GM18517 (cell line): ENCODE results near the gene CACNA2D3.

ENCODE experiments used
- ATAC-seq: cut with Tn5 transposase; IDR thresholded peaks from one replicate; pipeline ENCODE4 v1.9.1; 2021; ENCODE audit warnings: mild to moderate bottlenecking, moderate library complexity; ENCODE audit not compliant: unreplicated experiment

Gene CACNA2D3

DNA sequence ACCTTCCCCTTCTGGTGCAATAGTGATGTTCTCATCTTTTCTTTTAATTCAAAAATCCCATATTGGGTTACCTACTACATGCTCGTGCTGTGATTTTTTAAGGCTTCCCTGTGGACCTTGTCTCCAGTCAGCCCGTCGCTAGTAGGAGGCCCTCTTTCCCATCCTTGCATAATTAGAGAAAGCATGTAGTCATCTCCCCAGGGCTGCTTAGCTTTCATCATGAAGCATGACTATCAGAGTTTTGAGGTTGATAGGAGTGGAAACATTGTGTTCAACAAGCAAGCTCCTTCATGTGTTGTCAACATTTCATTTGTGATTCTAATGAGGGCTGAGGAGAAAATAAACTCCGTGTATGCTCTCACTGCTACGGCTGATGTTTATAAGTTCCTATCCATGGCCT, 814.2 kb downstream of the CACNA2D3 start:
- no peak for ATAC-seq

DNA sequence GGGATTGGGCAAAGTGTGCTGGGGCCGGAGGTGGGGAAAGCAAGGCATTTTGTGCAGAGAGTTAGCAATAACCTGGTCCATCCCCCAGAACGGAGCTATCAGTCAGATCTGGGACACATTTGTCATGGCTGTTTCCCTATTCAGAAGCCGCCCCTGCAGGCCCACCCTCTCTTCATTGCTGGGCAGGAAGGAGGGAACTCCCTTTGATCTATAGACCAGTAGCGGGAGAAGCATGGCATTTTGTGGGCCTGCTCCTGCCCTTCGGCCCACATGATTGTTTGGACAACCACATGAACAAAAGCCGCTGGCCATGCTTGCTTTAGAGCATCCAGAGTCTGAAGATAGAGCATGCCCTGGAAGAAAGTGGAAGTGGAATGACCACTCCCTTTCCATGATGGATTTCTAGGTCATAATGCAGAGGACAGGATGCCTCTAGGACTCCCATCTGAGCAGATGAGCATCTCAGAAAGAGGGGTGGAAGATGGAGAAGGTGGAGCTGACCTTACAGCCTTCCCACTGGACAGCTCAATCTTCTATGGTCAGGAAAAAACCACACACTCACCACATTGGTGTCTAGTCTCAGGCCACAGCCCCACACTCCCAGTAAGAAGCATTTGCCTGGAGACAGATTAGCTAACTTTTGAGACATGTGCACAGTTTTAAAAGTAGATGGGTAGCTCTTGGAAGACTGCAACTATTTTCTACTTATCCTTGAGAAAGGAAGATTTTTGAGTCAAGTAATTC, 817.4 kb downstream of the CACNA2D3 start:
- no peak for ATAC-seq

DNA sequence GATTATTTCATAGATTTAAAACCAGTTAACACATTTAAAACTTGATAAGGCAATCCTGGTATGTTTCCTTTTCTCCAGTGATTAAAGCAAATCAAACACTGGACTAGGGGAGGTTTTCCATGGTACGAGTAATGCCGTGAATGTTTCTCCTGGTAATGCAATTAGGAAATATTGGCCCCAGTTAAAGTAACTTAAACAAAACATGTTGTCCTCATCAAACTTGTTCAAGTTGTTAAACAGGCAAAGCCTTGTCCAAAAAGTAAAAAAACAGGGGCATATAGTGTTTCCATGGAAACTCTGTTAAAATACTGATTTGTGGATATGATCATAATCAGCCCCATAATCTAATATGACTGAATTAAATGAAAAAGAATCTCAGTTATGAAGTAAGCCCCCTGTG, 818.6 kb downstream of the CACNA2D3 start:
- ATAC-seq, result no peak

DNA sequence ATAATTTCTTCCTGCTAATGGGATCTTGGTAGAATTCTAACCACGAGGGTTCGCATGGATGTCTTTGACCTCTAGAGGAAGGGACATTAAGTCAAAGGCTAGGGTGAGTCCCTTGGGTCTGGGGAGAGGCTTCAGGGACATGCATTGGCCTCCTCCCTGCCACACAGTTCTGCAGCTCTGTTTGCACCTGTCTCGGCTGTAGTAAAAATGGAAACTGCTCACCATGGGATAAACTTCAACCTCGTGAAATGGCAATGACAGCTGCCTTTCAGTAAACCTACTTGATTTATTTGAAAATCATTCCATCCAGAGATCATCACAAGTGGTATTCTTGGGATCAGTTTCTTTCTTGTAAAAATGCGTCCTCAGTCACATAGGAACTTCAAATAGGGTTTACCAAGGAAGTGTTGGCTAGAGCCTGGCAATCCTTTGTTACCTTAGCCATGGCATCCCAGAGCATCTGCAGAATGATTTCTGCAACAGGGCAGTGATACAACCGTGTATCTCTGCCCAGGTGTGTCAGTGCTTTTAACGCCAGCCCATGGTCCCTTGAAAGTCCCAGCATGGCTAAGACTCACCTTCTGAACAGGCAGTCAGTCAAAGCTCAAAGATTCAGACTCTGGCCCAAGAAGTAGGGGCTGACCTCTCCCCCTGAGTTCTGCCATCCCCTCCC, 819.5 kb downstream of the CACNA2D3 start:
- ATAC-seq, result no peak

DNA sequence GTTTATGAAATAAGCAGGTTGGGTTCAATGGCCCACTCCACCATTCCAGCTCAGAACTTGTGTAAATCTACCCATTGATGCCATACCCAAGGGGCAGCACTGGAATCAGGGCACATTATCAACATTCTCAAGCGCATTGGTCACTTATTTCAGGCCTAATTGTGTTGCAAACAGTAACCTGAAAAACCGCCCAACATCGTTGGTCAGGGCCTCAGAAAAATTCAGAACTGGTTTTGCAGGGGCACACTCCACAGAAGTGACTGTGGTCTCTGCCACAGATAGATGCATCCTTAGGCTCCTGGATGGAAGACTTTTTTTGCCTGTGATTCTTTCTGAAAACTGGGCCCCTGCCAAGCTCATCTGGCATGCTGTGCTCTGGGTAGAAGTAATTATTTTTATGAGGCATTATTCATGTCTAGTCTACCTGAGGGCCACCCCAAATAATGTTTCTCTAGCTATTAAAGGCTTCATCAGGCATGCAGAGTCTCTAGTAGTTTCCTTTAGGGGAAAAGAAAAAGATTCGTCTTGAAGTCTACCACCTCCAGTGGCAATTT, 827.2 kb downstream of the CACNA2D3 start:
- ATAC-seq, result no peak

DNA sequence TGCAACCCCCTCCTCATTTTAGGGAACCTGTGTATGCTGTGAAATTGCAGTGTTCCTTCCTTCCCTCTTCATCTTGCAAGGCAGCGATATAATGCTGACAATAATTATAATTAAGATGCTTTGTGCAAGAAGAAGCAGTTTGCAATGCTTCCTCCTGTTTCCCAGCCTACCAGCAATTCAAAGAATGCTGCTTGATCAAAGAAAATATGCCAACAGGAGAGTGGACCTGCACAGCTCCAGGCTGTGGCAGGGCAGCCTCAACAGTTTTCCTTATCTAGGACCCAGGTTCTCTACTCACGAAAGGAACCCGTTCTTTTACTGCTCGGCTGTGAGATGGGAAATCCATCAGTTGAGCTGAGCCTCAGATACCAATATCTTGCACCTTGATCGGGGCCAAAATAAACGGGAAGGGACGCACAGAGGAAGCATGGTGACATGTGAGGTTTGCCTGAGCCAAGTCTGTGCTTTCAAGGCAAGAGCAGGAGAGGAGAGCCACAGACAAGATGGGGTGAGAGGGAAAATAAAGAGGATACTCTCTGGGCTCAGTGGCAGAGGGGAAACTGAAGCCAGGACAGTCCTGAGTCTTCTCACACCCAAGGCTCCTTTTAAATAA, 828.1 kb downstream of the CACNA2D3 start:
- no peak for ATAC-seq

DNA sequence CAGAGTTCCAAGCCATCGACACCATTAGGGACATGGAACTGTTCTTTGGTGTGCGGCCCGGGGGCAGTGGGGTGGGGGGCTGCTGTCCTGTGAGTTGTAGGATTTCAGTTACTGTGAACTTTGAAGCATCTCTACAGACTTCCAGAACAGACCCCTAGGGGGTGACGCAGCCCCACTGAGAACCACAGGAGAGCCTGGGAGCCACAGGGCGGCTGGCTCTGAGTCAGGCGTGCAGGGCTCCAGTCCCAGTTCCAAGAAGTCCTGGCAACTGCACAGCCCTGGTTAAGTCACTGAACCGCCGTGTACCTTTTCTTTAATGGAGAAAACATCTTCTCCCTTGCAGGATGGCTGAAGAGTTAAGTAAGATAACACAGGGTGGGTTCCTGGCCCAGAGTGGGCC, 829.1 kb downstream of the CACNA2D3 start:
- ATAC-seq, result no peak

DNA sequence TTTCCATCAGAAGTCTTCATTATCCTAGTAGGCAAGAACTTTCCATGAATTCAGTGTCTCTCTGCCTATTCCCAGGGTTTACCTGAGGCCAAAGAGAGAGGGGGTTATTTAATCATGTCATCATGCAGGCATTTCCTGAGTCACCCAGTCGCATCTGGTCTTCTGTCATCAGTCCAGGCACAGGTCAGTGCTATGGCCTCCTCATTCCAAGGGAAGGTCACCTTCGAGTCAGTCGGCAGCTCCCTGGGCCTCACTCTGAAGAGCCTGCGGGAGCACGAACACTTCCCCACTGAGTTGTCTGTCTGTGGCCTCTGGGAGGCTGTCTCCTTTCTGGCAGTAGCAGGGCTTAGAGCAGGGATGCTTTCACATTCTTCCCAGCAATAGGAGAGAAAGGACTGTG, 831.7 kb downstream of the CACNA2D3 start:
- ATAC-seq, result no peak

DNA sequence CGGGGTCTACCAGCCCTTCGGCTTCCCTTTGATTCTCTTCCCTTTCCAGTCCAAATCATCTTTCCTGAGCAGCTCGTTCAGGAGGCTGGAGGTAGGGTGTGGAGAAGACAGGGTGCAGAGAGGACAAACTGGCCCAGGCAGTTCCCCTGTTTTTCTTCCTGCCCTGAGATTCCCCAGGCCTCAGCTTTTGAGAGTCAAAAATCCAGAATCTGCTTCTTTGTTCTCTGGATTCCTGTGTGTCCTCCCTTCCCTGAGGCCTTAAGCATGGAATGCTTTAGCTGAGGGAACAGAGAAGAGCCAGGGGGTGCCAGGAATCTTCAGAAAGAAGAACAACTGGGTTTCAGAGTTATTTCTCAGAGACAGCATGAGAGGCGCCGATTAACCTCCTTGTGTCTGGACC, 832.2 kb downstream of the CACNA2D3 start:
- ATAC-seq, result no peak

DNA sequence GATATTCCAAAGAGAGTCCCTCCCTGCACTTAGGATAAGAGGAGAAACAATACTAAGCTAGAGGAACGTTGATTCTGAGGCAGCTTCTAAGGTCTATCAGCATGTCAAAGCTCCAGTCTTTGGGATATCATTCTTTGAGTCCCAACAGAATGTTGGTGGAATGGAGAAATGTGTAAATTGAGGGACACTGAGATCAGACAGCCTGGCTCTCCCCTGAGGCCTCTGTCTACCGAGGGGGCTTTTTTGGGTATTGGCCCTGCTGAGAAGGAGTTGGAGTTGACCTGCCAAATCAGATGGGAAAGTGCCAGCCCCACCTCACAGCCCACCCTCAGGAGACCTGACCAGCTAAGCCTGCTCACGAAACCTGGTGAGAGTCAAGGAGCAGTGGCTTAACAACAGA, 833.1 kb downstream of the CACNA2D3 start:
- ATAC-seq, result no peak

DNA sequence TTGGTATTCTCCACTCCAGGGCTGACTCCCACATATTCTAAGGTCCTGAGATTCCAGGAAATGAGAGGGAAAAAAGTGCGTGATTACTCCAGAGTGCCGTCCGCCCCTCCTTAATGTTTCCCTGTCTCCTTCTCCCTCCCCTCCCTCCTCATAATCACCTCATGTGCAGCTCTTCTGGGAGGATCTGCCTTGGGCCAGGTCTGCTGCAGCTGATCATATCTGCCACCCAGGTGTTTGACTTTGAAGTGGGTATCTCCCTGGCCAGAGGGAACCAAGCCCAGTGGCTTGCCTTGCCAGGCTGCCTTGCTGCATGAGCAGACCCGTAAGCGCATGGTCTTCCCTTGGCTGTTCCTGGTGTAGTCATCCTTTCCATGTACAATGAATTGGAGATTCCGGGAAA, 833.6 kb downstream of the CACNA2D3 start:
- no peak for ATAC-seq

DNA sequence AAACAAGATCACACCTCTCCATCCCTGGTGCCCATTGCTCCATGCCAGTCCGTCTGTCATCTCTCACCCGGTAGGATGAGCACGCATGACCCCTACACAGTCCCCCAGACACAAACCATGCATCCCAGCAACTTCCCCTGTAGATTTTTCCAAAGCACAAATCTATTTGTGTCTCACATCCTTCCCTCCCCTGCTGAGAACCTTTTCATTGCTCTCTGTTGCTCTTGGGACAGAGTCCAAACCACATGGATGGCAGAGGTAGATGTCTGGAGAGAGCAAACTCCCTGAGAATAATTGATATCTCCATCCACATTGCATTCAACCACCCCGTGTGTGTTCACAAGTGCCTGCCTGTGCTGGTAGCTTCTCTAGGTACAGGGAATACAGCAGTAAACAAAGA, 835.4 kb downstream of the CACNA2D3 start:
- ATAC-seq, result no peak

DNA sequence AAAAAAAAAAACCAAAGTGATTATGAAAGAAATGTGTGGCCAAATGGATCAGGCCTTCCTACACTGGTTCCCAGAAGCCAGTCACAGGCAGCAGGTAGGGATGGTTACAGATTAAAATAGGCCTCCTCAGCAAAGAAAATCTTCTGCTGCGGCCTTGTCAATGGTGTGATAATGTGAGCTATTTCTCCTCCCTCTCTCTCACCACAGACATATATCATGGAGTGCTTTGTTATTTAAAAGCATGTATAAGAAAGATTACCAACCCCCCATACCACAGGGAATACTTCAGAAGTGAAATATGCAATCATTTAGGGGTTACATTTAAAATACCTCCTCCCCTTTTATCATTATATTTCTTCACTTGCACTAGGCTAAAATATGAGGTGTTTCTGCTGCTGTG, 837.7 kb downstream of the CACNA2D3 start:
- ATAC-seq, result no peak

DNA sequence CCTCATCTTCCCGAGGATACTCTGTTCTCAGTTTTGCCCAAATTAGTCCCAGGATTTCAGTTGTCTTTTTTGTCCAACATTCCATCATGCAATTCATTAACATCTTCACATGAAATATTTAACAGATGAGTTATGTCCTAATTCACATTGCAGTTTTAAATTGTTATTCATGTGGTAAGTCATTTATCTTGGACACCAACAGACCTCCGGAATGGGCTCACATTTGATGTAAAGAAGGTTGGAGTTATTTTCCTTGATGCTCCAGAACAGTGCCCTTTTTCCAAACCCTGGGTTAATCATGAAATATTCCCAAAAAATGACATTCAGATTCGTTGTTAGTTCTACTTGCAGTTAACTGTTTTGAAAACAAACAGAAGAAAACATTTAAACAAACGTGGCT, 838.3 kb downstream of the CACNA2D3 start:
- ATAC-seq, result no peak

DNA sequence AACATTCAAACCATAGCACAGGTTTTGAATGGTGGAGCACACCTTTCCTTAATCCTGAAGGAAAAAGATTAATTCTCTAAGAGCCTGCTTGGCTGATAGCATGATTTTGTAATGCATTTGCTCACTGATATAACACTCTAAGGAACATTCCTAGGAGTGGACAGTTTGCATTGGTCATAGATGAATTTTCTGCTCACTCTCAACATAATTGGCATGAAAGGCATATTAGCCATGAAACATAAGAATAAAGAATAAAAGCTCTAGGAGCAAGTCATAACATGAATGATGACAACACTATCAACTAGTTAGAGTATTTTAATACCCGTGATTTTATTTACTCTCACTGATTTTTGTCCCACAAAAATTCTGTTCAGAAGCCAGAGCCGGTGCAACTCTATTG, 839.8 kb downstream of the CACNA2D3 start:
- no peak for ATAC-seq

DNA sequence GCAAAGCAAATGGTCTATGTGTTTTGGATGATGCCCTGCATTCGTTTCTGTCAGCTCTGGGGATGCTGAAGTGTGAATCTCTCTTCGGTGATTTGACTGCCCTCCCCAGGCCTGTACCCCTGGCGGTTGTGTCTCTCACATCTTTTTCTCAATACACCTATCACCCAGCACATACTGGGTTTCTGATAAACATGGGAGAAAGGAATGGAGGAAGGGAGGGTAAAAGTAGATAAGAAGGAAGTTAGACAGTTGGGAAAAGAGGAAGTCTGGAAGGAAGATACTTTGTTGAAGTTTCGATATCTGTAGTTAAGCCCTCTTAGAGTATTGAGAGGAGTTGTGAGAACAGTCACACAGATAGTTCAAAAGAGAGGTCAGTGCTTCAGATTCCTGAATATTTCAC, 841.3 kb downstream of the CACNA2D3 start:
- no peak for ATAC-seq

DNA sequence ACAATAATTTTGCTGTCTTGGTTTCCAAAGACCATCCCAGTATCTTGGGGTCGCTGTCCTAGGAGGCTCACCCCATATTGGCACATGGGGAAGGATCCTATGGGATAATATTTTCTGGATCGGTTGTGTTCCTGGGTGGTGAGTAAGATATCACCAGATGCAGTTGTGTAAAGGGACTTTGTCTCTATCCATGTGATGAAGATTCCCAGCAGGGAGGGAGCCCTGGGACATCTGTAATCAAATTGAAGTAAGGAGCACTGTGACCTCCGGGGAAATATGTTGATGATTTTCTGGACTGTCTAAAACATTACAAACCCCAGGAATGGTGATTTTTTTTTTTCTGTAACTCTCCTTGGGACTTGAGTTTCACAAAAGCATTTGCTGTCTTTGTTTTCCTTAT, 841.7 kb downstream of the CACNA2D3 start:
- no peak for ATAC-seq

DNA sequence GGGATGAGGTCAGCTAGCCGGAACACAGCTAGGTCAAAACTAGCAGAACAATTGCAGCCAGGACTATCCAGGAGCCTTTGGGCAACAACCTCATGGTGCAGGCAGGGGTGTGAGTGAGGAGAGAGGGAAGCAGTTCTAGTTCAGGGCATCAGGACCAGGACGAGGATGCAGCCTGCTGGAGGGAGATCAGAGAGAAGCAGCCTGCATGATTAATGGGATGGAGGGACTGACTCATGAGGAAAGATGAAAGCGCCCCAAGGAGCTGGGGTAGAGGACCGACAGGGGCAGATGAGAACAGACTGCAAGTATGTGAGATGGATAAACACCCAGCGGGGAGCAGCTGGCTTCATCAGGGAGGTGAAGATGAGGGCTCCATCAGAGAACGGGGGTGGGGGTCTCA, 843.4 kb downstream of the CACNA2D3 start:
- no peak for ATAC-seq

DNA sequence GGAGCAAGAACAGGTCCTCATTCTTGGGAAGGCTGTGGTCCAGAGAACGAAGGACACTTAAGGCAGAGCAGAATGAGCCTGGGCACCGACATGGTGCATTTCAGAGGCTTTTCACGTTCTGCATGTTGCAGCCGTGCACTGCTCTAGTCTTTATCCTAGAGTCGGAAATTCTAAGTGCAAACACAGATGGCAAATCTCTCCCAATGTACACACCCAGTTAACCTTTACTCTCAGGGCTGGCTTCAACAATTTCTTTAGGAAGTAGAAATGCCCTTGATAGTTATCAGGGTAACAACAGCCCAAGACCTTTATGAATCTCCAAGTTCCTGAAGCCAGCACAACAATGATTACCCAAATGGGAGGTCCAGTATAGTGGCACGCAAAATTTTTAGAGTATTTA, 844.6 kb downstream of the CACNA2D3 start:
- ATAC-seq, result no peak

DNA sequence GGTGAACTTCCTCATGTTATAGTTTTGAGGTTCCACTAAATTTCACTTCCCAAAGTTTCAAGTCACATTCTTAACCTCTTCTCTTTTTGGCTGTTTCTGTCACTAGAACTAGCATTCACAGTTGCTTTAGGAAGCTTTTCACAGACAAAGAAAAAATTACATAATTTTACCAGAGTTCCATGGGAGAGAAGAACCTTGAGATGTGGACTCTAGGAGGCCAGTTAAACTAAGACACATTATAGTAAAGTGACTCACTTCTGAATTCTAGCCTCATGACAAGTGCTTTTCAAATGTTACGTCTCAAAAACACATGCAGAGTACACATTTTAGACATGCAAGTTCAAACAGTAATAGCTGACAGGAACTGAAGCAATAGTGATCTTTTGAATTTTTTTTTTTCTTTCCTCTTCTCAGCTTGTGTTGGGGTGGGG, 845.4 kb downstream of the CACNA2D3 start:
- no peak for ATAC-seq

DNA sequence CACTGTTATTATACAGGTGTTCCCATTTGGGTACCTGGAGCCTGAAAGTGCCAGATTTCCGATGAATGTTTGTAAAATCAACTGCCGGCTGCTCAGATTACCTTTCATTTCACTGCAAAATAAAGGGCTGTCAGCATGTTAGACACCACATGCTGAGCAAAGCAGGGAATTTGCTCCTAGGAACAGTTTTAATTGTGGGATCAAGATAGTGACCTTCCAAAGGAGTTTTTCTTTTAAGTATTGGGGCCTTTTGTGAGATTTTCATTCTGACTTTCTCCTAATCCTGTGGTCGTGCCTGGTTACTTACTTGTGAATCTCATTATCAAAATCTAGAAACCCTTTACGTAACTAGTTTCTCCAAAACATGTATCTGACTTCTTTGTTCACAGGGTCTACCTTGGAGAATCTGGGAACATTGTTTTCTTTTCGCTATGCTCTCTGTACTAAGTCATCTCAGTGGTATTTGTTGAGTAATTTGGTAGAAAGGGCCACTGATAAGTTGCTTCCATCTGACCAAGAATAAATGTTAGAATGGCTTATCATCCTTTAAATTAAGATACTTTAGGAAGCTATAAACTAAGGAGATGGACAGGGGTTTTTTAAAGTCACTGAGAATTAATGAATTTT, 846.3 kb downstream of the CACNA2D3 start:
- ATAC-seq, result no peak

DNA sequence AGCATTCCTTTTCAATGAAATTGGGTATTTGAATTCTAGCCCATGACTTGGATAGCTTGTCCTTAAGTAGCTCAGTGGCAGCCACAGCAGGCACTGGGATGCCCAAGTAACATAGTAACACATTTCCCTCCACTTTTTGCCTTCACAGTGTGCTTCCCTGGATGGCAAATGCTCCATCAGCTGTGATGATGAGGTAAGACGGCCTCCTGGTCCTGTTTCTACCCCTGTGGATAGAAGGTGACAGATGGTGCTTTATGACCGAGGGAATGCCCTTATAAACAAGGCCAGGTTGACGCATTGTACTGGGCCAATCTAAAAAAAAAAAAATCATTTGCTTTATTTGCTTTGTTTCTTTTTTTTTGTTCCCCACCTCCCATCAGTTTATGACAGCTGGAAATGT, 847.3 kb downstream of the CACNA2D3 start:
- ATAC-seq, result no peak
